LHCN-M2 (cell line): ENCODE results near the gene DYSF. TPM values are rescaled to one million over a fixed set of nuclear protein-coding genes. Genes with fewer than 3 reads are reported as not detected.

Experiments
- DNase-seq: peaks from one replicate; pipeline ENCODE4 v3.0.0-alpha.2; 2012; ENCODE audit warnings: low read depth
- total RNA-seq: library from RNA; depleted of rRNA; stranded (reverse); fragments of >200 nt; gene quantifications from 2 replicates; pipeline ENCODE4 v1.2.3, GENCODE V29; 2014

Gene DYSF
- total RNA-seq, 1 experiment from 2014 or later, result 59.5 TPM

- DNase-seq, result no peak
These were observed 76.8 kb downstream of the DYSF start for GRCh38 chr2:71530211-71530610.

GRCh38 chr2:71530641-71531332 is 77.4 kb downstream of the DYSF start:
- DNase-seq, result peak; percentile 47

- peak; percentile 14 for DNase-seq
These were observed 78.2 kb downstream of the DYSF start for GRCh38 chr2:71531522-71532047.

- no peak for DNase-seq
These were observed 79.0 kb downstream of the DYSF start for GRCh38 chr2:71532327-71532726.

GRCh38 chr2:71534201-71534600 is 80.8 kb downstream of the DYSF start:
- no peak for DNase-seq

- no peak for DNase-seq
These were observed 81.5 kb downstream of the DYSF start for GRCh38 chr2:71534826-71535225.

GRCh38 chr2:71535526-71535925 is 82.2 kb downstream of the DYSF start:
- no peak for DNase-seq

- no peak for DNase-seq
These were observed 82.9 kb downstream of the DYSF start for GRCh38 chr2:71536226-71536671.

GRCh38 chr2:71538241-71538640 is 84.9 kb downstream of the DYSF start:
- no peak for DNase-seq

- DNase-seq, result no peak
These were observed 85.4 kb downstream of the DYSF start for GRCh38 chr2:71538656-71539265.

GRCh38 chr2:71540818-71541217 is 87.5 kb downstream of the DYSF start:
- no peak for DNase-seq

GRCh38 chr2:71544919-71545571 is 91.7 kb downstream of the DYSF start:
- DNase-seq, result no peak

GRCh38 chr2:71545572-71546274 is 92.4 kb downstream of the DYSF start:
- peak; percentile 28 for DNase-seq

GRCh38 chr2:71546275-71546638 is 92.9 kb downstream of the DYSF start:
- no peak for DNase-seq

GRCh38 chr2:71546777-71547281 is 93.5 kb downstream of the DYSF start:
- no peak for DNase-seq

- DNase-seq, result no peak
These were observed 94.4 kb downstream of the DYSF start for GRCh38 chr2:71547616-71548285.

- peak; percentile 52 for DNase-seq
These were observed 95.5 kb downstream of the DYSF start for GRCh38 chr2:71548646-71549425.

GRCh38 chr2:71550801-71551630 is 97.7 kb downstream of the DYSF start:
- DNase-seq, result no peak

- DNase-seq, result no peak
These were observed 98.2 kb downstream of the DYSF start for GRCh38 chr2:71551631-71551915.

GRCh38 chr2:71552356-71552755 is 99.0 kb downstream of the DYSF start:
- no peak for DNase-seq
